Esophagus muscularis mucosa (tissue), 4 donors: ENCODE data around the gene NOX5.

Source experiments
- CTCF ChIP-seq, 3 experiments: fragments of 200-600 bp in 2 of 3; fragments of 450-650 bp in 1 of 3; sonication (generic) in 2 of 3; IDR thresholded peaks; one replicate each; pipeline ENCODE4 v1.5.1; 2017 to 2019; ENCODE audit warnings: antibody characterized with exemption in 3 of 3, mild to moderate bottlenecking in 2 of 3, moderate library complexity in 1 of 3
- EP300 ChIP-seq: sonication (generic); formaldehyde crosslinking; IDR thresholded peaks from one replicate; pipeline ENCODE4 v1.6.1; 2017; ENCODE audit warnings: antibody characterized with exemption
- POLR2A ChIP-seq: fragments of 450-650 bp; IDR thresholded peaks from one replicate; pipeline ENCODE4 v1.6.1; 2017; ENCODE audit warnings: antibody characterized with exemption, moderate library complexity, mild to moderate bottlenecking, low read depth
- POLR2AphosphoS5 ChIP-seq, 2 donors: sonication (generic); formaldehyde crosslinking; IDR thresholded peaks; one replicate each; pipeline ENCODE4 v1.6.1; 2017; ENCODE audit warnings: antibody characterized with exemption in 2 of 2

GRCh38 chr15:69107025-69107620 lies 92.6 kb downstream of the NOX5 start:
- TF ChIP-seq CTCF (IDR thresholded peaks at IDR 0.05) = no peak
- TF ChIP-seq POLR2A = no peak
- TF ChIP-seq EP300 = no peak
- TF ChIP-seq POLR2AphosphoS5 (IDR thresholded peaks at IDR 0.05) = no peak
